Measurements from ENCODE around the gene WDR18.

WDR18 gene

GRCh38 chr19:962683-963400, 21.3 kb upstream of the WDR18 start:
- H3K27me3 ChIP-seq (ENCODE audit: insufficient read depth, low read length): no peaks in the 10 kb centered on the region
- H3K14ac ChIP-seq (ENCODE audit: low read length): no peak overlapping the region
- no peak for DNase-seq
- peak overlapping the region; percentile 19 for H3K18ac ChIP-seq (ENCODE audit: low read length)
- peak overlapping the region; percentile 10 for H3K27ac ChIP-seq (ENCODE audit: low read depth, low read length)
- H2BK120ac ChIP-seq (ENCODE audit: insufficient read depth, low read length, poor library complexity): no peak overlapping the region
- peaks cover 27 to 31% of the 10 kb centered on the region in 2 experiments for H3K4me1 ChIP-seq (ENCODE audit: control insufficient read depth in 1 of 2, insufficient read depth in 2 of 2, low read length in 2 of 2)
- no peak overlapping the region for H3K23ac ChIP-seq (ENCODE audit: low read length)
- no peak overlapping the region for H3K9ac ChIP-seq (ENCODE audit: low read length)
- no peak overlapping the region for H2AFZ ChIP-seq (ENCODE audit: insufficient read depth, low read length, poor library complexity)
- WGBS (ENCODE audit: extremely low coverage, insufficient coverage, insufficient read length): no CpG with 5 or more reads among the region's 31 CpGs
- H3K79me2 ChIP-seq (ENCODE audit: control insufficient read depth, insufficient read depth, low read length, poor library complexity): peaks cover 12% of the 10 kb centered on the region
- peak overlapping the region; percentile 9 for H4K91ac ChIP-seq (ENCODE audit: low read depth, low read length)
- H3K4ac ChIP-seq (ENCODE audit: low read depth, low read length): no peak overlapping the region
- H2AK5ac ChIP-seq (ENCODE audit: low read length): no peak overlapping the region
- no peak overlapping the region for H4K8ac ChIP-seq (ENCODE audit: low read depth, low read length)
- H3K79me1 ChIP-seq (ENCODE audit: low read length): peaks cover 17% of the 10 kb centered on the region
- H3K36me3 ChIP-seq (ENCODE audit: control insufficient read depth in 1 of 2, insufficient read depth in 2 of 2, low read length in 2 of 2): peaks cover 79 to 85% of the 10 kb centered on the region in 2 experiments
- H2BK5ac ChIP-seq (ENCODE audit: low read depth, low read length, poor library complexity): no peak overlapping the region
- no peak overlapping the region for H3K4me3 ChIP-seq (ENCODE audit: low read depth, low read length)
- peak overlapping the region; percentile 10 for H2BK12ac ChIP-seq (ENCODE audit: low read length)
- peaks cover 4% of the 10 kb centered on the region for H3K9me3 ChIP-seq (ENCODE audit: insufficient read depth, low read depth, low read length)
- H4K12ac ChIP-seq (ENCODE audit: low read depth, low read length): no peak overlapping the region
- no peak overlapping the region for H3K4me2 ChIP-seq (ENCODE audit: low read length)

GRCh38 chr19:963486-963951, 20.6 kb upstream of the WDR18 start:
- H2BK5ac ChIP-seq (ENCODE audit: low read depth, low read length, poor library complexity): peak overlapping the region; percentile 5
- peak overlapping the region; percentile 56 for H3K18ac ChIP-seq (ENCODE audit: low read length)
- no peak overlapping the region for H3K4me3 ChIP-seq (ENCODE audit: low read depth, low read length)
- WGBS (ENCODE audit: extremely low coverage, insufficient coverage, insufficient read length): no CpG with 5 or more reads among the region's 11 CpGs
- H2BK120ac ChIP-seq (ENCODE audit: insufficient read depth, low read length, poor library complexity): no peak overlapping the region
- H2AFZ ChIP-seq (ENCODE audit: insufficient read depth, low read length, poor library complexity): no peak overlapping the region
- no peak overlapping the region for H4K91ac ChIP-seq (ENCODE audit: low read depth, low read length)
- peak overlapping the region; percentile 2 for H3K4ac ChIP-seq (ENCODE audit: low read depth, low read length)
- no peak overlapping the region for H2BK12ac ChIP-seq (ENCODE audit: low read length)
- H3K9ac ChIP-seq (ENCODE audit: low read length): no peak overlapping the region
- peaks cover 27 to 31% of the 10 kb centered on the region in 2 experiments for H3K4me1 ChIP-seq (ENCODE audit: control insufficient read depth in 1 of 2, insufficient read depth in 2 of 2, low read length in 2 of 2)
- H3K79me2 ChIP-seq (ENCODE audit: control insufficient read depth, insufficient read depth, low read length, poor library complexity): peaks cover 12% of the 10 kb centered on the region
- H3K36me3 ChIP-seq (ENCODE audit: control insufficient read depth in 1 of 2, insufficient read depth in 2 of 2, low read length in 2 of 2): peaks cover 82 to 88% of the 10 kb centered on the region in 2 experiments
- H3K27me3 ChIP-seq (ENCODE audit: insufficient read depth, low read length): no peaks in the 10 kb centered on the region
- peak overlapping the region; percentile 52 for H3K27ac ChIP-seq (ENCODE audit: low read depth, low read length)
- no peak overlapping the region for H2AK5ac ChIP-seq (ENCODE audit: low read length)
- H3K9me3 ChIP-seq (ENCODE audit: insufficient read depth, low read depth, low read length): peaks cover 6% of the 10 kb centered on the region
- H3K79me1 ChIP-seq (ENCODE audit: low read length): peaks cover 17% of the 10 kb centered on the region
- H4K12ac ChIP-seq (ENCODE audit: low read depth, low read length): no peak overlapping the region
- H3K4me2 ChIP-seq (ENCODE audit: low read length): no peak overlapping the region
- no peak overlapping the region for H3K23ac ChIP-seq (ENCODE audit: low read length)
- H3K14ac ChIP-seq (ENCODE audit: low read length): no peak overlapping the region
- no peak for DNase-seq
- H4K8ac ChIP-seq (ENCODE audit: low read depth, low read length): peak overlapping the region; percentile 23

- H2AK5ac ChIP-seq (ENCODE audit: low read length): no peak overlapping the region
- no peak overlapping the region for H3K4me3 ChIP-seq (ENCODE audit: low read depth, low read length)
- H3K9ac ChIP-seq (ENCODE audit: low read length): no peak overlapping the region
- no peak overlapping the region for H2BK5ac ChIP-seq (ENCODE audit: low read depth, low read length, poor library complexity)
- H4K8ac ChIP-seq (ENCODE audit: low read depth, low read length): no peak overlapping the region
- H3K27ac ChIP-seq (ENCODE audit: low read depth, low read length): peak overlapping the region; percentile 52
- no peak overlapping the region for H4K91ac ChIP-seq (ENCODE audit: low read depth, low read length)
- H3K23ac ChIP-seq (ENCODE audit: low read length): no peak overlapping the region
- H2AFZ ChIP-seq (ENCODE audit: insufficient read depth, low read length, poor library complexity): no peak overlapping the region
- H2BK120ac ChIP-seq (ENCODE audit: insufficient read depth, low read length, poor library complexity): no peak overlapping the region
- H3K36me3 ChIP-seq (ENCODE audit: control insufficient read depth in 1 of 2, insufficient read depth in 2 of 2, low read length in 2 of 2): peaks cover 83 to 89% of the 10 kb centered on the region in 2 experiments
- H3K9me3 ChIP-seq (ENCODE audit: insufficient read depth, low read depth, low read length): peaks cover 6% of the 10 kb centered on the region
- H3K79me1 ChIP-seq (ENCODE audit: low read length): peaks cover 13% of the 10 kb centered on the region
- H2BK12ac ChIP-seq (ENCODE audit: low read length): no peak overlapping the region
- no peaks in the 10 kb centered on the region for H3K27me3 ChIP-seq (ENCODE audit: insufficient read depth, low read length)
- peak overlapping the region; percentile 11 for H3K4ac ChIP-seq (ENCODE audit: low read depth, low read length)
- peaks cover 12% of the 10 kb centered on the region for H3K79me2 ChIP-seq (ENCODE audit: control insufficient read depth, insufficient read depth, low read length, poor library complexity)
- no peak for DNase-seq
- no peak overlapping the region for H3K4me2 ChIP-seq (ENCODE audit: low read length)
- H3K4me1 ChIP-seq (ENCODE audit: control insufficient read depth in 1 of 2, insufficient read depth in 2 of 2, low read length in 2 of 2): peaks cover 22 to 27% of the 10 kb centered on the region in 2 experiments
- peak overlapping the region; percentile 58 for H3K18ac ChIP-seq (ENCODE audit: low read length)
- no CpG with 5 or more reads among the region's 16 CpGs for WGBS (ENCODE audit: extremely low coverage, insufficient coverage, insufficient read length)
- H3K14ac ChIP-seq (ENCODE audit: low read length): no peak overlapping the region
- no peak overlapping the region for H4K12ac ChIP-seq (ENCODE audit: low read depth, low read length)
These were observed 20.0 kb upstream of the WDR18 start for GRCh38 chr19:964116-964520.

GRCh38 chr19:964761-965694, 19.1 kb upstream of the WDR18 start:
- Histone ChIP-seq H3K27me3 (ENCODE audit: insufficient read depth, low read length) (no peaks in the 10 kb centered on the region), H3K18ac (ENCODE audit: low read length) (no peak overlapping the region), H3K9me3 (ENCODE audit: insufficient read depth, low read depth, low read length) (peaks cover 6% of the 10 kb centered on the region), H3K79me2 (ENCODE audit: control insufficient read depth, insufficient read depth, low read length, poor library complexity) (peaks cover 6% of the 10 kb centered on the region), H3K79me1 (ENCODE audit: low read length) (peaks cover 10% of the 10 kb centered on the region), H4K91ac (ENCODE audit: low read depth, low read length) (no peak overlapping the region), H2BK5ac (ENCODE audit: low read depth, low read length, poor library complexity) (no peak overlapping the region), H3K27ac (ENCODE audit: low read depth, low read length) (no peak overlapping the region), H2AK5ac (ENCODE audit: low read length) (no peak overlapping the region), H4K8ac (ENCODE audit: low read depth, low read length) (no peak overlapping the region), H3K36me3 (ENCODE audit: control insufficient read depth in 1 of 2, insufficient read depth in 2 of 2, low read length in 2 of 2) (peaks cover 82 to 87% of the 10 kb centered on the region in 2 experiments), H2BK12ac (ENCODE audit: low read length) (no peak overlapping the region), H3K23ac (ENCODE audit: low read length) (no peak overlapping the region), H2AFZ (ENCODE audit: insufficient read depth, low read length, poor library complexity) (no peak overlapping the region), H3K4me3 (ENCODE audit: low read depth, low read length) (no peak overlapping the region), H3K9ac (ENCODE audit: low read length) (no peak overlapping the region), H4K12ac (ENCODE audit: low read depth, low read length) (no peak overlapping the region), H3K4me1 (ENCODE audit: control insufficient read depth in 1 of 2, insufficient read depth in 2 of 2, low read length in 2 of 2) (peaks cover 13 to 20% of the 10 kb centered on the region in 2 experiments), H3K14ac (ENCODE audit: low read length) (no peak overlapping the region), H3K4ac (ENCODE audit: low read depth, low read length) (no peak overlapping the region), H3K4me2 (ENCODE audit: low read length) (no peak overlapping the region), H2BK120ac (ENCODE audit: insufficient read depth, low read length, poor library complexity) (no peak overlapping the region)
- peak in 1 of 2 donors; percentile 47 for DNase-seq
- no CpG with 5 or more reads among the region's 19 CpGs for WGBS (ENCODE audit: extremely low coverage, insufficient coverage, insufficient read length)
